GM18508 (cell line): ENCODE measurements around the gene MRPS27.

Experiments
- ATAC-seq: cut with Tn5 transposase; IDR thresholded peaks from one replicate; pipeline ENCODE4 v1.9.1; 2021; ENCODE audit warnings: moderate number of reproducible peaks; ENCODE audit not compliant: insufficient read depth, unreplicated experiment

The MRPS27 gene

GRCh38 chr5:72237415-72237814, 82.6 kb downstream of the MRPS27 start:
- ATAC-seq, result no peak

GRCh38 chr5:72235725-72236124, 84.3 kb downstream of the MRPS27 start:
- ATAC-seq, result no peak

GRCh38 chr5:72234868-72235267, 85.2 kb downstream of the MRPS27 start:
- ATAC-seq, result no peak

- peak; percentile 89 for ATAC-seq
These were observed 85.8 kb downstream of the MRPS27 start for GRCh38 chr5:72234265-72234700.

GRCh38 chr5:72233835-72234234, 86.2 kb downstream of the MRPS27 start:
- ATAC-seq, result no peak

GRCh38 chr5:72232838-72233237, 87.2 kb downstream of the MRPS27 start:
- ATAC-seq, result no peak

GRCh38 chr5:72231991-72232703, 87.9 kb downstream of the MRPS27 start:
- ATAC-seq, result no peak

GRCh38 chr5:72228960-72229359, 91.1 kb downstream of the MRPS27 start:
- no peak for ATAC-seq

GRCh38 chr5:72226950-72227349, 93.1 kb downstream of the MRPS27 start:
- no peak for ATAC-seq

- no peak for ATAC-seq
These were observed 94.3 kb downstream of the MRPS27 start for GRCh38 chr5:72225741-72226140.

- no peak for ATAC-seq
These were observed 95.0 kb downstream of the MRPS27 start for GRCh38 chr5:72224946-72225463.

GRCh38 chr5:72223371-72223770, 96.7 kb downstream of the MRPS27 start:
- no peak for ATAC-seq

- no peak for ATAC-seq
These were observed 97.5 kb downstream of the MRPS27 start for GRCh38 chr5:72222521-72222920.

GRCh38 chr5:72221541-72221940, 98.5 kb downstream of the MRPS27 start:
- no peak for ATAC-seq

- ATAC-seq, result no peak
These were observed 98.9 kb downstream of the MRPS27 start for GRCh38 chr5:72221099-72221498.

- ATAC-seq, result no peak
These were observed 103.3 kb downstream of the MRPS27 start for GRCh38 chr5:72216756-72217155.

GRCh38 chr5:72214168-72214567, 105.9 kb downstream of the MRPS27 start:
- ATAC-seq, result no peak

- no peak for ATAC-seq
These were observed 106.6 kb downstream of the MRPS27 start for GRCh38 chr5:72213482-72213881.

GRCh38 chr5:72212171-72212570, 107.9 kb downstream of the MRPS27 start:
- no peak for ATAC-seq

- no peak for ATAC-seq
These were observed 109.0 kb downstream of the MRPS27 start for GRCh38 chr5:72210888-72211678.
